ENCODE data around the gene LRRC71.

Gene LRRC71

DNA sequence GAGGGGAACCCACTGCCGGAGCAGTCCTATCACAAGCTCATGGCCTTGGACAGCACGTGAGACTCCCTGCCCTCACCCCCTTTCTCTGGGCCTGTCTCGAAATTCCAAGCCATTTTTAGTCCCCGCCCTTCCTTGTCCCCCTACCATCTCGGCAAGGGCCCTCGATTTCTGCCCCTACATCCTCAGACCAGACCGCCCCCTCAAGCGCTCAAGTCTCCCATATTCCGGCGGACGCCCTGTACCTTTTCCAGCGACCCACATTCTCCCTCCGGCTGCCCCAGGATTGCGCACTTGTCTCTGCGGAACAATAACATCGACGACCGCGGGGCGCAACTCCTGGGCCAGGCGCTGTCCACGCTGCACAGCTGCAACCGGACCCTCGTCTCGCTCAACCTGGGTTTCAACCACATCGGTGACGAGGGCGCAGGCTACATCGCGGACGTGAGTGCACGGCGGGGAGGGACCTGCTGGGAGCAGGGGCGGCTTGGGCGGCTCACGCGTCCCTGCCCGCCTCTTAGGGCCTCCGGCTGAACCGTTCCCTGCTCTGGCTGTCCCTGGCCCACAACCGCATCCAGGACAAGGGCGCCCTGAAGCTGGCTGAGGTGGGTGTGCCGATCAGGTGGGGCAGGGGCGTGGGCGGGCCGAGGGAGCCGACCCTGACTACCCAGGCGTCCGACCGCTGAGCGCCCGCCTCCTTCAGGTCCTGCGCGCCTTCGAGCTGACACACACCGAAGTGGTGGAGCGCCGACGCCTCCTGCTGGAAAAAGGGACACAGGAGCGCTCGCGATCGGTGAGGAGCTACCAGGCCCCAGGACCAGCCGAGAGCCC lies 7.0 kb downstream of the LRRC71 start:
- peak; percentile 49 for DNase-seq (ENCODE audit: low read depth)

DNA sequence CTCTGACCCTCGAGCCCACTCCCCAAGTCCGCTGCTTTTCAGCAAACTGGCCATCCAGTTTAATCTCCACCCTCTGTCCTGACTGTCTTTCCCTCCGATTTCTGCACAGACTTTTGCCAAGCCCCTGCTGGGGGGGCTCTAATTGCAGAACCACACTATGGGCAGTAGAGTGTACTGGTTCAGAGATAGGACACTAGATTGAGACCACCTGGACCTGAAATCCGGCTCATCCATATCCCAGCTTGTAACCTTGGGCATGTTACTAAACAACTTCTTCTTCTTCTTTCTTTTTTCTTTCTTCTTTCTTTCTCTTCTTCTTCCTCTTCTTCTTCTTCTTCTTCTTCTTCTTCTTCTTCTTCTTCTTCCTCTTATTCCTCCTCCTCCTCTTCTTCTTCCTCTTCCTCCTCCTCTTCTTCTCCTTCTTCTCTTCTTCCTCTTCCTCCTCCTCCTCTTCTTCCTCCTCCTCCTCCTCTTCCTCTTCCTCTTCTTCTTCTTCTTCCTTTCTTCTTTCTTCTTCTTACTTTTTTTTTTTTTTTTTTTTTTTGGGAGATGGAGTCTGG lies 7.7 kb downstream of the LRRC71 start:
- DNase-seq (ENCODE audit: low read depth): no peak

DNA sequence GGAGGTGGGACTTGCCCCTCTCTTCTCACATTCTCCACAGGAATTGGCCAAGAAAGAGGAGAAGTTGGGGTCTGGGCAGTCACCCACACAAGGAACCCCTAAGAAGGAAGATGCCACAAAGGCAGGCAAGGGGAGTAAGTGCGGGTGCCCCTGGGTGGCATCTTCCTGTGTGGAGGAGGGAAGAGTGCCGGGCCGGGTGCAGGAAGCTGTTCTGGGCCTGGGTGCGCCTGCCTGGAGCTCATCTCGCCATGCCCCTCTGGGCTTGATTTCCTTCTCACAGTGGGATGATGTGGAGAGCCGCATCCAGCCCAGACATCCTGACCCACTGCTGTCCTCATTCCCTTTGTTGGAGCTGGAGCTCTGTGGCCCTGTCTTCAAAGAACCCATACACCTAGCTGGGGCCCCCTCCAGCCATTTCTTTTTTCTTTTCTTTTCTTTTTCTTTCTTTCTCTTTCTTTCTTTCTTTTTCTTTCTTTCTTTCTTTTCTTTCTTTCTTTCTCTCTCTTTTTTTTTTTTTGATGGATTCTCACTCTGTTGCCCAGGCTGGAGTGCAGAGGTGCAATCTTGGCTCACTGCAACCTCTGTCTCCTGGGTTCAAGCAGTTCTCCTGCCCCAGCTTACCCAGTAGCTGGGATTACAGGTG lies 9.3 kb downstream of the LRRC71 start:
- DNase-seq (ENCODE audit: low read depth): no peak

DNA sequence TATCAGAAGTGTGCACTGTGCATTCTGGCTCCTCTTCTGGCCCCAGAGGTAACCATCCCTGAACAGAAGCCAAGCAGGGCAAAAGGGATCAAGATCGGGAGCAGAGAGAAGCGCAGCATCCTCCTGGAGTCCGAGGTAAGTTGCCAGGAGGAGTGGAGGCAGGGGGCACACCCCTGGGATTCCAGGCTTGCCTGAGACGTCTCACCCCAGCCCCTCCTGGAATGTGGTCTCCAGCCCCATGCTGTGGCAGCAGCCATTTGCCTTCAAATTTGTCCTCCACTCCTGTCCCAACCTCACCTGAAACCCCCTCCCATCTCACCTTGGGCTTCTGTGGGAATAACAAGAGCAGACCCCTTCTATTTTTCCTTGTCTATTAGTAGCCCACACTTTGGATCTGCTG lies 10.1 kb downstream of the LRRC71 start:
- DNase-seq (ENCODE audit: low read depth): no peak

DNA sequence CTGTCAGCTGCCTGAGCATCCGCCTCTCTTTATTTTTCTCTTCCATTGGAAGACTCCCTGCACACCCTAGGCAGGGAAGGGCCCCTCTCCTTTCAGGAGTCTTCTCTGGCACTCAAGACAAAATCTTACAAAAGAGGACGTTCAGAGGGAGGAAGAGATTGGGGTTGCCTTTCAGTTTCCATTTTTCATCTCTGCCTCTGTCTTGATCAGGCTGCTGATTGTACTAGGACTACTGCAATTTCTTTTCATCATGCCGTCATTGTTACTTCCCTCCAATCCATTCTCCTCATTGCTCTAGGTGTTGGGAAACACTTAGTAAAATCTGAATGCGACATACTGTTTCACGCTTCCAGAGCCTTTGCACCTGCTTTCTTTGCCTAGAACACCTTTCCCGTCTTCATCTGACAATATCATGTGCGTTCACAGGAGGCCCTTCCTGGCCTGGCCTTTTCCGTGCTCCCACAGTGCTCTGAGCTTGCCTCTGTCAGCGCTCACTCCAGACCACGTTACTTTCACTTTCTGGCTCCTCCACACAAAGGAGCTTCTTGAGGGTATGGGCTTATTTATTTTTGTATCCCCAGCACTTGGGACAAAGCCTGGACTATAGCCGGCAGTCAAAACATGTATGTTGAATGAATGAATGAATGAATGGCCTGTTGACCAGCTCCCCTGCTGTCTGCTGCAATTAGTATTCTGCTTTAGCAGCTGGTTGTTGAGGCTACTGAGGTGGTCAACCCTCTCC lies 10.9 kb downstream of the LRRC71 start:
- no peak for DNase-seq (ENCODE audit: low read depth)

DNA sequence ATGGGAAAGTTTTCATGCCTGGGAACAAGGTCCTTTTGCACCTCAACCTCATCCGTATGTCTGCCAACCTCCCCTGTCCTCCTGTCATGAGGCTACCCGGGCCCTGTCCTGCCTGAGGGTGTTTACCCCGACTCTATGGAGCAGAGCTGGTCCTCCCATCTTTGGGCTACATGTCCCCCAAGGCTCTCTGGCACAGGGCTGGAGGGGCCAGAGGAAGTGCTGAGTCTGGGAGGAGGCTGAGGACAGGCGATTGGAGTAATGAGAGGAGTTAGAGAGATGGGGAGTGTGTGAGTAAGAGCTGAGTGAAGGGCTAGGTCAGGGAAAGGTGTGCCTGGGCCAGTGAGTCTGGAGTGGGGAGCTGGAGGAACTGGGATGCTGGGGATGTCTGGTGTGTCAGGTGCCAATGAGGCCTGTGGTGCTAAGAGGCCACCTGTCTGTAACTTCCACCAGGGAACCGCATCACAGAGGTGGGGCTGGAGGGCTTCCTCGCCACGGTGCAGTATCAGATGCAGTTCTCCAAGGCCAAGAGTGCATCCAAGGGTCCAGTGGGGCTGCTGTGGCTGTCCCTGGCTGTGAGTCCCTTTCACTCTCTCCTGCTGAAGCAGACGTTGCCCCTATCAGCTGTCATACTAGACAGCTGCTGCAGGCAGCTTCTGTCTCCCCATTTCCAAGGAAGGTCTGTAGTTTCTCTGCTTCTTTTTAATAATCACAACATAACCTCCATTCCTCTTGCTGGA lies 11.7 kb downstream of the LRRC71 start:
- DNase-seq (ENCODE audit: low read depth): no peak

DNA sequence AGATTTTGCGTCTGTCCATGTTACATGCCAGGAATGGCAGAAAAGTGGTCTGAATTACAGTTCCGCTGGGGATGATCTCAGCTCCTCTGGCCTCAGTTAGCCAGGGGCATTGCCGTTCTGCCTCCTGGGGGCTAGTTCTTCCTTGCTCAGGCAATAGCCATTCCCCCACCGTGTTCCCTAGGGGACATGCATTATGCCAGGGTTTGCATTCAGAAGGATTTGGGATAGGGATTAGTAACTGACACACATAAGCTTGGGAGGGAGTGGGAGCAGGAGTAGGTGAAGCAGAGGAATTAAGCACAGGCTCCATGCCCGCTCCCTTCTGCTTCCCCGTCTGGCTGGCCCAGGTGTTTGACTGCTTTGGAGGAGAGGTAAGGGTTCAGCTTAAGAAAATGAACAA lies 12.7 kb downstream of the LRRC71 start:
- no peak for DNase-seq (ENCODE audit: low read depth)

DNA sequence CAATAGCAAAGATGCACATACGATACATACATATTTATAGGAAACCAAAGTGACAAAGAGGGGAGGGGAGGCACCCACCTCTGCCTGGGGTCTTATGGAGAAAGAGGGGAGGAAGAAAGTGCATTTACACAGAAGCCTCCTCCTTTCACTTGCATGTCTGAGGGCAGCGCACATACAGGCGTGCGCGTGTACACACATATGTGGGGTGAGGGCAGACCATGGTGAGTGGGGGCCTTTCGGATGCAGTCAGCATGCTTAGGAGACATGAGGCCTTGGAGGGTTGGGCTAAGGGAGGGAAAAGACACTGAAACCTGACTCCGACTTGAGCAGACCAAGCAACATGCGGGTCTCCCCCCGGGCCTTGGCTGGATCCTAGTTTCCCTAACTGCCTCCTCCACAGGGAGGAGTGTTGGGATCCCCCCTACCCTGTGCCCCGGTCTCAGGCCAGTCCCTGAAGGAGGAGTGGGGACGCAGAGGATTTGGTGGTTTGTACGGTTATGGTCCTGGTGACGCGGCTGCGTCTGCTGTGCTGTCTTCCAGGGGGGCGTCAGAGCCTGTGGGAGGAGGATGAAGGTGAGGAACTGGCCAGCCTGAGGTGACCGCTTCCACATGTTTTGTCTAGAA lies 15.2 kb downstream of the LRRC71 start:
- DNase-seq (ENCODE audit: low read depth): no peak

DNA sequence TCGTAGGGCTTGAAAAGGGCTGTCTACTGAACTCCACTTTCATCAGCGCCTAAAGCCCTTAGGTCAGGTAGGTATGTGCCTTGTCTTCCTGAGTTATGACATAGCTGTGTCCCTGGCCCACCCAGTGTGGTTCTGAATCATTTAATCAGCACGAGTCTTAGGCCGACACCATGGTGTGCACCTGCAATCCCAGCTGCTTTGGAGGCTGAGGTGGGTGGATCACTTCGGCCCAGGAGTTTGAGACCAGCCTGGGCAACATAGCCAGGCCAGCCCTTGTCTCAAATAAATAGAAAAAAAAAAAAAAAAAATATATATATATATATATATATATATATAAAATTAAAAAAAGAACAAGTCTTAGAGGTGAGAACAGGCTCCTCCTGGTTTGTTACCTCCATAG lies 15.8 kb downstream of the LRRC71 start:
- DNase-seq (ENCODE audit: low read depth): no peak

DNA sequence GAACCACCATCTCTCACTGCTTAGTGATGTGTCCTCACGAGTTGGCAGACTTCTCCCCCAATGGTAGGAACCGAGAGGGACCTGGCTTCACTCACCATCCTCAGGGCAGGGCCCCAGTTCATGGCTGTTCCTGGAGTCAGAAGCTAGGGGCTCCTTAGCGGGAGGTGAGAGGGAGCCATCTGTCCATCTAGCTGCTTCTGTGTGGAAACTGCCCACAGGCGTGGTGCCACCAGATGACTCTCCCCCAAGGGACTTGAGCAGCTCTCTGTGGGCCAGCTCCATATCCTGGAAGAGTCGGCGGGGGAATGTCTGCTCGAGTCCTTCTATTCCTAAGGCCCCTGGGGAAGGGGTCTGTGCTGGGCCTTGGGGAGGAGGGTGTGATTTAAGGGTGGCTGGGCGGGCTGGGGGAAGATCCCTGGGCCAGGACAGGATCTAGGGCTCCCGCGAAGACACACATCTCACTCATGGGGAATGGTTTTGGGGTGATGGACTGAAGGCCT lies 16.3 kb downstream of the LRRC71 start:
- no peak for DNase-seq (ENCODE audit: low read depth)

DNA sequence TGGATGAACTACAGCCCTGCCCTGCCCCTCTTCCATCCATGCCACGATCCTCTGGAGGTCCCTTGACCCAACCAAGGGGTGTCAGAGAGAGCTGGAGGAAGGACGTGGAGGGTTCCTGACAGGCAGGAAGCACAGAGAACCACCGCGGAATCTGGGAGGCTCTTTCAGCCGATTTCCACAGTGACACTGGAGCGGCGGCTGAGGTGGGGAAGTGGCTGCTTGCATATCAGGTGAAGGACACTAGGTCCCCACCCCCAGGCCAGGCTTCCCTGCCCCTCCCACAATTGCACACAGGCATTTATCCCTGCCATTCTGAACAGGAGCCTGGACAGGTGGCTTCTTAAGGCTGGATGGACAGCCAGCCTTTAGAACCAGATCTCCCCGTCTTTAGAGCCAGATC lies 17.5 kb downstream of the LRRC71 start:
- DNase-seq (ENCODE audit: low read depth): no peak

DNA sequence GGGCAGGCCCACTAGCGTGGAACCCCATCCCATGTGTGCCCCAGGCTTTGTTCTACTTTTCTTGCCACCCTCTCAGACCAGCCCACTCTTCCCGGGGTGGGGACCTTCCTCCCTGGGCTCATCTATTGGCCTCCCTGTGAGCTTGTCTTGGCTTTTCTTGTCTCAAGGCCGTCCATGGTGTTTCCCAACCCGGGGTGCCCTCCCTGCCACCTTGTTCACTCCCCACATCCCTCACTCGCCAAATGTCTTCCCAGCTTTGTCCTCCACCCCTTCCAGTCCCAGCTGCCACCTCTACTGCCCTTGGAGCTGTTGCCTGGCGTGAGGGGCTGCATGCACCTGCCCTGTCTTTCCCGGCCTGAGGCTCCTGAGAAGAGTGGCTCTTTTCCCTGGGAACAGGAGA lies 18.4 kb downstream of the LRRC71 start:
- no peak for DNase-seq (ENCODE audit: low read depth)

DNA sequence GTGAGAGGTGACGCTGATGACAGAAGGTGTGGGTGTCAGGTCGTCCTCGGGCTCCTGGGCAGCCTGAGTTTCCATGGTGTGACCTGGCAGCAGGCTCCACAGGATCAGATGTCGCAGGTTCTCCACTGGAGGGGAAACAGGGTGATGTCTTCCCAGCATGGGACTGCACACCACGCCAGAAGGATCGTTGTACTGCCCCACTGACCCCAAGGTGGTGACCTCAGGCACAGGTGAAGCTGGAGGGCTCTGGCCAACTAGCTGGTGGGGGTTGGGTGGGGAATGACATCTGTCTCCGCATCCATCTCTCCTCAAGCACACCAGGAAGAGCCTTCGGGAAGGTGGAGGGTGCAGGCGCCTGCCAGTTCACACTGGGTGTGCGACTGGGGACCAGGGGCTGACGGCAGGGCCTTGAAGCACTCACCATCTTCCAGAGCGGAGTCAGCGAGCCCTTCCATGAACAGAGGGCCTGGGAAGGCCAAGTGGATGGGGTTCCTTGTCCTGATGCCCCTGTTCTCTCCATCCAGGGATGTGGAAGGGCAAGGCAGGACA lies 19.4 kb downstream of the LRRC71 start:
- DNase-seq (ENCODE audit: low read depth): no peak

DNA sequence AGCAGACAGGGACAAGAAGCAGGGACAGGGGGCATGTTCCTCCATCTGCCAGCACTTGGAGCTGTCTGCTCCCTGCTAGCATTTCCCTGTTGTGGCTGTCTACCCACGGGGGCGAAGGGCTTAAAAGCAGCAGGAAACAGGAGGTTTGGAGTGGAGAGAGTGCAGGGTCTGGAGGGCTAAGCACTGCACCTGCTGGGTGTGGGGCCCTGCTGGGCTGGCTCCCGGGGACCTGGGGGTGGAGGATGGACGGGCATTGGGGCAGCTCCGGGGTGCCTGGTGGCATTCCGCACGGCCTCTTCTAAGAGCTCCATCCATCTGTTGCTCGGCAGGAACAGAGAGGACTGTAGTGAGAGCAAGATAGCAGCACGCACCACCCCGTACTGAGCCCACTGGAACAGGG lies 21.2 kb downstream of the LRRC71 start:
- no peak for DNase-seq (ENCODE audit: low read depth)

DNA sequence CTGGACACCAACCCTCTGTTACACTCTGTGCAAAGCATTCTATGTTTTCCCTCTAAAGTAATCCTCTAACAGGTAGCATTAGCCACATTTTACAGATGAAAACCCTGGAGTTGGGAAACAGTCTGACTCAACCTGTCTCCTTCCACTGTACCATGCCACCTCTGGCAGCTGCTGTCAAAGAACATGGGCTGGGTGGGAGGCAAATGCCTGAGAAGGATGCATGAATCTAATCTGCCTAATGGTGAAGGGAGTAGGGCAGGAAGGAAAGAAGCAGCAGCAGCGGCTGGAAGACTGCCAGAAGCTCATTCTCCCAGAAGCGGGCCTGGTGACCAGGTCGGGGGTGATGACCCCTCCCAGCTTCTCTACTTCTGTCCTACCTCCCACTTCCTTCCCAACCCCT lies 21.7 kb downstream of the LRRC71 start:
- DNase-seq (ENCODE audit: low read depth): no peak

DNA sequence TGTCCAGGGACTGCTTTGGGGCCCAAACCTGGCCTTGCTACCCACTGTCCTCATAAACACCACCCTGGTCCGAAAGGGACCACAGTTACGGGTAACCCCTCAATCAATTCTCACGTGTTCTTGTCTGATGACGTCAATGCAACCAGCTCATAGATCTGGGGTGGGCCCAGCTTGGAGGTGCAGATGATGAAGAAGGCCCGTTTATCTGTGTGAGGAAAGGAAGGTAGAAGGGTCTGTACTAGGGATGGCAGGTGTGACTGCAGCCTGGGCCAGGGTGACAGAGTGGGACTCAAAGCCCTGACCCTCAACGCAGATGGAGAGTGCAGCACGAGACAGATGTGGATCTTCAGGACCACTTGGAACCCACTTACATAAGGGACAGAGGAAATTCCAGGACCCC lies 22.1 kb downstream of the LRRC71 start:
- DNase-seq (ENCODE audit: low read depth): no peak

DNA sequence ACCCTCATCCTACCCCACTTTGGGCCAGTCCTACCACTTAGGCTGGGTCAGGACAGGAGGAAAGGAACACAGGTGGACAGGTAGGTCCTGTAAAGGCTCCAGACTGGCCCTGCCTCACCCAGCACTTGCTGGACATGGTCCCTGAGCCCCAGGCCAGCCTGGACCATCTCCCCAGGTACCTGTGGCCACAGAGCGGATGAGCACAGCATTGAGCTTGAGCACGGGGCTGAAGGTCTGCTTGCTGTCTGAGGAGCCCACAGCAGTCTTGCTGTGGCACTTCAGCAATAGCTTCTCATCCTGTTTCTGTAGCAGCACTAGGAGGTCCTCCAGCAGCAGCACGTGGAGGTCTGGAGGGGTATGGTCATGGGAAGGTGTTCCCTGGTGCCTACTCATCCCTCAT lies 23.3 kb downstream of the LRRC71 start:
- no peak for DNase-seq (ENCODE audit: low read depth)

DNA sequence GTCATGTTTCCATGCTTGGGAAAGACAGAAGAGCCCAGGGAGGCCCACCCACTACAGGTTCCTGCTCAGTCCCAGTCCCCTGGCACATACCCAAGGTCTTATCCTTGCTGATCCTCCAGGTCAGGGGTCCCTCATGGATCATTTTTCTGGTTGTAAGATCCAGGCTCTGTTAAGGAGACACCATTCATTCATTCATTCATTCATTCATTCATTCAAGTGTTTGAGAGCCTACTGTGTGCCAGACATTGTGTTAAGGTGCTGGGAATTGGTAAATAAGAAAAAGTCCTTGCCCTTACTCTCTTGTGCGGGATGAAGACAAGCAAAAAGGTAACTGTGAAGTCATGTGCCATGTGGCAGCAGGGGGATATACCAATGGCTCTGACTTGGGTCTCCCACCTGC lies 23.8 kb downstream of the LRRC71 start:
- no peak for DNase-seq (ENCODE audit: low read depth)

DNA sequence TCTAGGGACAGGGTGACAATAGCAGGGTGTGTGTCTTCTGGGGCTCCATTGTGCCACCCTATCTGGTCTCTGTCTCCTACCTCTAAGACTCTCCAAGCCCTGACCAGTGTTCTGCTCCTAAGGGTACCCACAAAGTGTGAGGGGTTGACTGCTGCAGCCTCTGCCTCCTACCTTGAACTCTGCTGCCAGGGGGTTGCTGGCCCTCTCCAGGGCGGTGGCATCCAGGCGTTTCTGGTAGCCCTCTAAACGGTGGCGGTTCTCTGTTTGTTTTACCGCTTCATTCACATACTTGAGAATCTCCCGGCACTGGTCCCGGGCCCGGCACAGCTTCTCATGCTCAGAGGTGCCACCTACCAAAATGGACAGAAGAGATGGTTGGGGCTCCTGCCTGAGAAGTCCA lies 24.4 kb downstream of the LRRC71 start:
- no peak for DNase-seq (ENCODE audit: low read depth)

DNA sequence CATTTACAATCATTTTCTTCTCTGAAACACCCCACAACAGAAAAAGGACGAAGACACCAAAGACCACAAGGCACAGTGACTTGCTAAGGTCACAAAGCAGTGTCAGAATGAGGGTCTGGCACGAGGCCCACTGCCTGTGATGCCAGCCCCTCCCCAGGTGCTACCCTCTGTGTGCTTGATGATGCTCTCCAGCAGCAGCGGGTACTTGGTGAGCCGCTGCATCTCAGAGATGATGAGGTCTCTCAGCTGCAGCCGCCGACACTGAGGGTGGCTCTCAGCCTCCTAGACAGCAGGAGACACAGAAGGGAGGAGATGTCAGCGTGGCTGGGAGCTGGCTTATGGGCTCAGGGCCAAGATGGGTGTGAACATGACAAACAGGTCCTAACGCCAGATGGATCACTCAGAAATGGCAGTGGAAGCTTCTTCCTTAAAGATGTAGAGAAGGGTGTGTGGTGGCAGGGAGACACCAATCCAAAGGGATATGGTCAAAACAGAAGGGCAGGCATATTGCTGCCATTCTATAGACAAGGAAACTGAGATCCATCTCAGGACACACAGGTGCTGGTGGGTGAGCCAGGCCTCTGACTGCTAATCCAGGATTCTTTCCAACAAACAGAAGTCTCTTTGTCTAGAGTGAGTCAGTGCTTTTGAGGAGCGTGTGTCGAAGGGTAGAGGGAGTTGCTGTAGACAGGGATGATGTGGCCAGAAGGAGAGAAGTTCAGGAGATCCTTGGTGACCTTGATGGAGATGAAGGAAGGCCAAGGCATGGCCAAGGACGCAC lies 25.6 kb downstream of the LRRC71 start:
- DNase-seq (ENCODE audit: low read depth): no peak

Data from stimulated activated CD4-positive, alpha-beta T cell treated with anti-CD3 and anti-CD28 coated beads, Interleukin-2, amount 100 ng/mL, for 4 hours (primary cell).